ENCODE results near the gene GAL3ST2. TPM values are rescaled to one million over a fixed set of nuclear protein-coding genes. Genes with fewer than 3 reads are reported as not detected.
"Not testable (repeated sequence)": the region's sequence is repeated elsewhere in the genome, so short reads cannot be mapped to it uniquely, and the experiment has no call there.

GAL3ST2 gene
- total RNA-seq, 1 donor from 2014 or later = 0.55 TPM

- DNase-seq (ENCODE audit: low spot score) (no peak), ATAC-seq (no peak)
Observed at GRCh38 chr2:241788572-241788971, 11.9 kb downstream of the GAL3ST2 start.

GRCh38 chr2:241791385-241791784 is 14.8 kb downstream of the GAL3ST2 start:
- DNase-seq (ENCODE audit: low spot score); ATAC-seq: not testable (repeated sequence)

- DNase-seq (ENCODE audit: low spot score) (no peak), ATAC-seq (no peak)
Observed at GRCh38 chr2:241793385-241793784, 16.8 kb downstream of the GAL3ST2 start.

- DNase-seq (ENCODE audit: low spot score) (no peak), ATAC-seq (no peak)
Observed at GRCh38 chr2:241794250-241794823, 17.7 kb downstream of the GAL3ST2 start.

GRCh38 chr2:241795021-241795999 is 18.7 kb downstream of the GAL3ST2 start:
- ATAC-seq (no peak), DNase-seq (ENCODE audit: low spot score) (no peak)

- ATAC-seq (no peak), DNase-seq (ENCODE audit: low spot score) (no peak)
Observed at GRCh38 chr2:241796209-241796608, 19.6 kb downstream of the GAL3ST2 start.

- DNase-seq (ENCODE audit: low spot score) (no peak), ATAC-seq (no peak)
Observed at GRCh38 chr2:241796610-241797138, 20.1 kb downstream of the GAL3ST2 start.

GRCh38 chr2:241797441-241798080 is 20.9 kb downstream of the GAL3ST2 start:
- ATAC-seq = no peak

GRCh38 chr2:241798081-241798630 is 21.5 kb downstream of the GAL3ST2 start:
- no peak for ATAC-seq

More at GRCh38 chr2:241797441-241798080, 20.9 kb downstream of the GAL3ST2 start:
- no peak for DNase-seq (ENCODE audit: low spot score)

GRCh38 chr2:241798631-241799521 is 22.3 kb downstream of the GAL3ST2 start:
- no peak for ATAC-seq
- DNase-seq (ENCODE audit: low spot score) = no peak

More at GRCh38 chr2:241798081-241798630, 21.5 kb downstream of the GAL3ST2 start:
- DNase-seq (ENCODE audit: low spot score) = no peak

GRCh38 chr2:241799522-241800197 is 23.0 kb downstream of the GAL3ST2 start:
- DNase-seq (ENCODE audit: low spot score) (no peak), ATAC-seq (no peak)

- not testable (repeated sequence) for DNase-seq (ENCODE audit: low spot score); ATAC-seq
Observed at GRCh38 chr2:241800198-241800903, 23.7 kb downstream of the GAL3ST2 start.

- DNase-seq (ENCODE audit: low spot score) (no peak), ATAC-seq (no peak)
Observed at GRCh38 chr2:241801611-241802420, 25.2 kb downstream of the GAL3ST2 start.

- ATAC-seq = no peak
- DNase-seq (ENCODE audit: low spot score) = no peak
Observed at GRCh38 chr2:241802421-241803318, 26.0 kb downstream of the GAL3ST2 start.

- ATAC-seq (peak; percentile 74), DNase-seq (ENCODE audit: low spot score) (peak; percentile 62)
Observed at GRCh38 chr2:241803387-241804325, 27.0 kb downstream of the GAL3ST2 start.

Measured in left lobe of liver (tissue), 2 donors.